ENCODE measurements around the gene G6PC1.
"Not testable (repeated sequence)": the region's sequence is repeated elsewhere in the genome, so short reads cannot be mapped to it uniquely, and the experiment has no call there.

G6PC1 gene

GRCh38 chr17:42901535-42902229, 1.1 kb downstream of the G6PC1 start:
- H3K9me3 ChIP-seq (ENCODE audit: control insufficient read depth, low read length): no peaks in the 10 kb centered on the region
- no peaks in the 10 kb centered on the region for H3K36me3 ChIP-seq (ENCODE audit: control insufficient read depth, insufficient read depth, low read length)
- no peak overlapping the region for H3K4me3 ChIP-seq (ENCODE audit: insufficient read depth, low read depth, low read length, poor library complexity, severe bottlenecking)
- H3K4me1 ChIP-seq (ENCODE audit: control insufficient read depth, insufficient read depth, low read length, poor library complexity, severe bottlenecking): no peaks in the 10 kb centered on the region
- H3K27me3 ChIP-seq (replicated peaks; ENCODE audit: control insufficient read depth, insufficient read depth, low read length, poor library complexity, severe bottlenecking): no peaks in the 10 kb centered on the region
- DNase-seq: no peak
- H3K27ac ChIP-seq (ENCODE audit: insufficient read depth, low read length, poor library complexity, severe bottlenecking): no peak overlapping the region

DNA sequence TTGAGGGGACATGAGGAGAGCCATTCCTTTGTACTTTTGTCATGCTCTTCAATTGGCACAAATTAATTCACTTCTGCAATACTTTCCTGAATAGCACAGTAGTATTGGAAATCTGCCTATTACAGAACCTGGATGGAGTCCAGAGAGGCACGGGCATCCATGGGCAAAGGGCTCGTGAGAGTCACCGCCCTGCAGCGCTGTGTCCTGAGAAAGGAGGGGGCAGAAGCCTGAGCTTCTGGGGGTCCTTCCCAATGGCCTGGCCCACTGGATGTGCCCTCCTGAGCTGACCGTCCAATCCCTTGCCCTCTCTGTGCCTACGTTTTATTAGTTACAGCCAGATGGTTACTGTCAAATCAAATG, 3.5 kb downstream of the G6PC1 start:
- H3K27me3 ChIP-seq (replicated peaks; ENCODE audit: control insufficient read depth, insufficient read depth, low read length, poor library complexity, severe bottlenecking): no peaks in the 10 kb centered on the region
- H3K4me3 ChIP-seq (ENCODE audit: insufficient read depth, low read depth, low read length, poor library complexity, severe bottlenecking): no peak overlapping the region

GRCh38 chr17:42906772-42907446, 6.3 kb downstream of the G6PC1 start:
- no peak overlapping the region for H3K27ac ChIP-seq (ENCODE audit: insufficient read depth, low read length, poor library complexity, severe bottlenecking)
- H3K4me3 ChIP-seq (ENCODE audit: insufficient read depth, low read depth, low read length, poor library complexity, severe bottlenecking): no peak overlapping the region
- H3K36me3 ChIP-seq (ENCODE audit: control insufficient read depth, insufficient read depth, low read length): no peaks in the 10 kb centered on the region
- no peaks in the 10 kb centered on the region for H3K4me1 ChIP-seq (ENCODE audit: control insufficient read depth, insufficient read depth, low read length, poor library complexity, severe bottlenecking)
- no peaks in the 10 kb centered on the region for H3K27me3 ChIP-seq (replicated peaks; ENCODE audit: control insufficient read depth, insufficient read depth, low read length, poor library complexity, severe bottlenecking)
- DNase-seq: no peak
- H3K9me3 ChIP-seq (ENCODE audit: control insufficient read depth, low read length): no peaks in the 10 kb centered on the region

More for the DNA sequence above, 3.5 kb downstream of the G6PC1 start:
- no peak for DNase-seq
- H3K4me1 ChIP-seq (ENCODE audit: control insufficient read depth, insufficient read depth, low read length, poor library complexity, severe bottlenecking): no peaks in the 10 kb centered on the region
- no peaks in the 10 kb centered on the region for H3K9me3 ChIP-seq (ENCODE audit: control insufficient read depth, low read length)
- H3K27ac ChIP-seq (ENCODE audit: insufficient read depth, low read length, poor library complexity, severe bottlenecking): no peak overlapping the region
- H3K36me3 ChIP-seq (ENCODE audit: control insufficient read depth, insufficient read depth, low read length): no peaks in the 10 kb centered on the region

DNA sequence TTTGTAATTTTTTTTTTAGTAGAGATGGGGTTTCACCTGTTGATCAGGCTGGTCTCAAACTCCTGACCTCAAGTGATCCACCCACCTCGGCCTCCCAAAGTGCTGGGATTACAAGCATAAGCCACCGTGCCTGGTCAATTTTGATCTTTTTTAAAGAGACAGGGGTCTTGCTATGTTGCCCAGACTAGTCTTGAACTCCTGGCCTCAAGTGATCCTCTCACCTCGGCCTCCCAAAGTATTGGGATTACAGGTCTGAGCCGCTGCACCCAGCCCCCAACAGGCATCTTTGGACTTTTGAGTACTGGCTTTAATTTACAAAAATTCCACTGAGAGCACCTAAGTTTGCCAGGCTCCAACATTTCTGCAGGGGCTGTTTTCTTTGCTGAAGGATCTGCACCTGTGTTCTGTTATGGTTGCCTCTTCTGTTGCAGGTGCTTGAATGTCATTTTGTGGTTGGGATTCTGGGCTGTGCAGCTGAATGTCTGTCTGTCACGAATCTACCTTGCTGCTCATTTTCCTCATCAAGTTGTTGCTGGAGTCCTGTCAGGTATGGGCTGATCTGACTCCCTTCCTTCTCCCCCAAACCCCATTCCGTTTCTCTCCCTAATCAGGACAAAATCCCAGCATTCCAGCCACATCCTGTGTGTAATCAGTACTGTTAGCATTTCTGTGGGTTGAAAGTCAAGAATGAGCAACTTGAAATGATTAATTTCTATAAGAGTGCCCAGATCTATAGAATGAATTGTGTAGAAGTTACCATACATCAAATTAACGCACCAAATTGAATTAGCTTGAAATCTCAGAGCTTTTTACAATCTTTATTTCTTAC, 8.5 kb downstream of the G6PC1 start:
- Histone ChIP-seq H3K9me3 (ENCODE audit: control insufficient read depth, low read length) (no peaks in the 10 kb centered on the region), H3K4me3 (ENCODE audit: insufficient read depth, low read depth, low read length, poor library complexity, severe bottlenecking) (no peak overlapping the region), H3K27me3 (replicated peaks; ENCODE audit: control insufficient read depth, insufficient read depth, low read length, poor library complexity, severe bottlenecking) (no peaks in the 10 kb centered on the region), H3K4me1 (ENCODE audit: control insufficient read depth, insufficient read depth, low read length, poor library complexity, severe bottlenecking) (no peaks in the 10 kb centered on the region), H3K27ac (ENCODE audit: insufficient read depth, low read length, poor library complexity, severe bottlenecking) (no peak overlapping the region), H3K36me3 (ENCODE audit: control insufficient read depth, insufficient read depth, low read length) (no peaks in the 10 kb centered on the region)
- no peak for DNase-seq

- Histone ChIP-seq H3K4me1 (ENCODE audit: control insufficient read depth, insufficient read depth, low read length, poor library complexity, severe bottlenecking) (no peaks in the 10 kb centered on the region), H3K4me3 (ENCODE audit: insufficient read depth, low read depth, low read length, poor library complexity, severe bottlenecking) (no peak overlapping the region), H3K27ac (ENCODE audit: insufficient read depth, low read length, poor library complexity, severe bottlenecking) (no peak overlapping the region), H3K27me3 (replicated peaks; ENCODE audit: control insufficient read depth, insufficient read depth, low read length, poor library complexity, severe bottlenecking) (no peaks in the 10 kb centered on the region), H3K9me3 (ENCODE audit: control insufficient read depth, low read length) (no peaks in the 10 kb centered on the region), H3K36me3 (ENCODE audit: control insufficient read depth, insufficient read depth, low read length) (no peaks in the 10 kb centered on the region)
- no peak for DNase-seq
These were observed 12.9 kb downstream of the G6PC1 start for GRCh38 chr17:42913522-42913921.

GRCh38 chr17:42913981-42914617, 13.5 kb downstream of the G6PC1 start:
- no peaks in the 10 kb centered on the region for H3K36me3 ChIP-seq (ENCODE audit: control insufficient read depth, insufficient read depth, low read length)
- DNase-seq: no peak
- H3K4me1 ChIP-seq (ENCODE audit: control insufficient read depth, insufficient read depth, low read length, poor library complexity, severe bottlenecking): no peaks in the 10 kb centered on the region
- H3K27me3 ChIP-seq (replicated peaks; ENCODE audit: control insufficient read depth, insufficient read depth, low read length, poor library complexity, severe bottlenecking): no peaks in the 10 kb centered on the region
- H3K4me3 ChIP-seq (ENCODE audit: insufficient read depth, low read depth, low read length, poor library complexity, severe bottlenecking): no peak overlapping the region
- no peak overlapping the region for H3K27ac ChIP-seq (ENCODE audit: insufficient read depth, low read length, poor library complexity, severe bottlenecking)
- no peaks in the 10 kb centered on the region for H3K9me3 ChIP-seq (ENCODE audit: control insufficient read depth, low read length)

DNA sequence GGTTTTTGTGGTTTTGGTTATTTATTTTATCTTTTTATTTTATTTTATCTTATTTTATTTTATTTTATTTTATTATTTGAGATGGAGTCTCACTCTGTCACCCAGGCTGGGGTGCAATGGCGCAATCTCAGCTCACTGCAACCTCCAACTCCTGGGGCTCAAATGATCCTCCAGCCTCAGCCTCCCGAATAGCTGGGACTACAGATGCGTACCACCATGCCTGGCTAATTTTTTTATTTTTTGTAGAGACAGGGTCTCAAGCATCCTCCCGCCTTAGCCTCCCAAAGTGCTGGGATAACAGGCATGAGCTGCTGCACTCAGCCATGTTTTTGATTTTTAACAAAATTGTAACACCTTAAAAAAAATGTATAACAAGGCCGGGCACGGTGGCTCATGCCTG, 14.7 kb downstream of the G6PC1 start:
- H3K9me3 ChIP-seq (ENCODE audit: control insufficient read depth, low read length); H3K4me3 ChIP-seq (ENCODE audit: insufficient read depth, low read depth, low read length, poor library complexity, severe bottlenecking); H3K36me3 ChIP-seq (ENCODE audit: control insufficient read depth, insufficient read depth, low read length); H3K4me1 ChIP-seq (ENCODE audit: control insufficient read depth, insufficient read depth, low read length, poor library complexity, severe bottlenecking); DNase-seq; H3K27ac ChIP-seq (ENCODE audit: insufficient read depth, low read length, poor library complexity, severe bottlenecking); H3K27me3 ChIP-seq (replicated peaks; ENCODE audit: control insufficient read depth, insufficient read depth, low read length, poor library complexity, severe bottlenecking): not testable (repeated sequence)

- not testable (repeated sequence) for DNase-seq; H3K4me1 ChIP-seq (ENCODE audit: control insufficient read depth, insufficient read depth, low read length, poor library complexity, severe bottlenecking); H3K36me3 ChIP-seq (ENCODE audit: control insufficient read depth, insufficient read depth, low read length); H3K9me3 ChIP-seq (ENCODE audit: control insufficient read depth, low read length); H3K4me3 ChIP-seq (ENCODE audit: insufficient read depth, low read depth, low read length, poor library complexity, severe bottlenecking); H3K27ac ChIP-seq (ENCODE audit: insufficient read depth, low read length, poor library complexity, severe bottlenecking); H3K27me3 ChIP-seq (replicated peaks; ENCODE audit: control insufficient read depth, insufficient read depth, low read length, poor library complexity, severe bottlenecking)
These were observed 16.0 kb downstream of the G6PC1 start for GRCh38 chr17:42916388-42917235.

DNA sequence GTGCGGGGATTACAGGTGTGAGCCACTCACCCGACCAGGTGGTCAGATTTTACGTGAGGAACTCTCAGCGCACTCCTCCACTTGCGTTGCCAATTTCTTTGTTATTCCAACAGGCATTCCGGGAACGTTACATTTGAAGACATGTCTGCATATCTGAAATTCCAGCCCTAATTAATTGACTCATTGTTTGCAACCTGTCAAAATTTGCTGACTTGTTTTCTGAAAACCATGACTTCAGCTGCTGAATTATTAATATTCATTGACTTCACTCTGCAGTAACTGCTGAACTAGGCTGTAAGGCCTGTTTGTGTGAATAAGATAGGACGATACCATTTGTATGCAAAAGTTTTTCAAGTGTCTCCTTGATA, 16.6 kb downstream of the G6PC1 start:
- H3K4me1 ChIP-seq (ENCODE audit: control insufficient read depth, insufficient read depth, low read length, poor library complexity, severe bottlenecking): no peaks in the 10 kb centered on the region
- no peaks in the 10 kb centered on the region for H3K9me3 ChIP-seq (ENCODE audit: control insufficient read depth, low read length)
- no peak for DNase-seq
- H3K4me3 ChIP-seq (ENCODE audit: insufficient read depth, low read depth, low read length, poor library complexity, severe bottlenecking): no peak overlapping the region
- no peaks in the 10 kb centered on the region for H3K27me3 ChIP-seq (replicated peaks; ENCODE audit: control insufficient read depth, insufficient read depth, low read length, poor library complexity, severe bottlenecking)
- no peaks in the 10 kb centered on the region for H3K36me3 ChIP-seq (ENCODE audit: control insufficient read depth, insufficient read depth, low read length)
- no peak overlapping the region for H3K27ac ChIP-seq (ENCODE audit: insufficient read depth, low read length, poor library complexity, severe bottlenecking)

All from effector memory CD4-positive, alpha-beta T cell (primary cell).